HepG2 (cell line): ENCODE measurements around the gene SUB1. TPM values are rescaled to one million over a fixed set of nuclear protein-coding genes. Genes with fewer than 3 reads are reported as not detected.
A peak's percentile ranks its signal among the peaks of the same experiment; 100 is the strongest.

Experiments used
- ATAC-seq: fragments of 200-7000 bp; cut with Tn5 transposase; 3 replicates; pipeline ENCODE4 v1.9.1; 2020; ENCODE audit warnings: mild to moderate bottlenecking, moderate library complexity
- BruUV-seq: library from RNA; stranded (reverse); fragments of 400-500 nt; replicated peaks from 2 replicates; lab custom pipeline; 2021; lab: Mats Ljungman, UMichigan
- CTCF ChIA-PET: fragments of 300-600 bp; formaldehyde crosslinking; extraction: SDS; loops from one replicate; lab custom pipeline; 2021; ENCODE audit warnings: low total read pairs, inconsistent platforms, low intra/inter-chr PET ratio; lab: Yijun Ruan, JAX
- POLR2A ChIA-PET: fragments of 350-600 bp; sonication (Branson Sonifier 250); formaldehyde crosslinking; loops from one replicate; lab custom pipeline; 2020; ENCODE audit warnings: antibody characterized with exemption, inconsistent platforms; lab: Yijun Ruan, JAX
- DNase-seq: peaks from one replicate; pipeline ENCODE4 v3.0.0-alpha.2; 2015; ENCODE audit warnings: low spot score
- FAIRE-seq: peaks from 3 replicates; lab custom pipeline; 2011; peaks lifted over from hg19 to GRCh38; lab: Jason Lieb, UNC
- H2AFZ ChIP-seq: one replicate; pipeline ENCODE4 v1.6.1; 2011; ENCODE audit warnings: low read length, inconsistent platforms
- H3K27ac ChIP-seq: fragments of 300-600 bp; 3 replicates; pipeline ENCODE4 v1.8.0; 2011; ENCODE audit warnings: mixed run types, mild to moderate bottlenecking, mixed read lengths, low read length, inconsistent platforms; ENCODE audit not compliant: insufficient read depth; ENCODE audit errors: extremely low read length
- H3K27me3 ChIP-seq, 2 experiments: fragments of 200-600 bp in 1 of 2; 2 replicates in 1 of 2; 3 replicates in 1 of 2; pipeline versions ENCODE4 v1.6.0 to v1.8.0; 2011; ENCODE audit warnings: low read length in 2 of 2, mild to moderate bottlenecking in 2 of 2, moderate library complexity in 2 of 2, inconsistent platforms in 1 of 2; ENCODE audit not compliant: insufficient read depth in 2 of 2, control insufficient read depth in 1 of 2
- H3K36me3 ChIP-seq, 2 experiments: fragments of 200-600 bp in 1 of 2; replicated peaks in 1 of 2; 2 replicates in 1 of 2; 3 replicates in 1 of 2; pipeline versions ENCODE4 v1.5.1 to v1.8.0; 2011; ENCODE audit warnings: low read length in 2 of 2, inconsistent platforms in 1 of 2; ENCODE audit not compliant: insufficient read depth in 2 of 2, control insufficient read depth in 1 of 2
- H3K4me1 ChIP-seq: 2 replicates; pipeline ENCODE4 v1.5.1; 2012; ENCODE audit warnings: low read length, inconsistent platforms; ENCODE audit not compliant: insufficient read depth
- H3K4me2 ChIP-seq: 2 replicates; pipeline ENCODE4 v1.6.0; 2011; ENCODE audit warnings: low read depth, low read length, inconsistent platforms
- H3K4me3 ChIP-seq, 3 experiments: fragments of 200-600 bp in 1 of 3; sonication (generic), shearing (Covaris generic) in 1 of 3; replicated peaks in 1 of 3; 2 replicates each; pipeline ENCODE4 v1.5.1; 2011 to 2016; ENCODE audit warnings: low read length in 3 of 3, inconsistent platforms in 2 of 3, low read depth in 2 of 3, mild to moderate bottlenecking in 2 of 3, control low read depth in 1 of 3, mixed read lengths in 1 of 3; ENCODE audit not compliant: insufficient read depth in 1 of 3
- H3K79me2 ChIP-seq: one replicate; pipeline ENCODE4 v1.6.1; 2011; ENCODE audit warnings: low read length, inconsistent platforms; ENCODE audit not compliant: insufficient read depth
- H3K9ac ChIP-seq: 2 replicates; pipeline ENCODE4 v1.6.0; 2011; ENCODE audit warnings: mild to moderate bottlenecking, low read depth, low read length, inconsistent platforms; ENCODE audit not compliant: insufficient read depth
- H3K9me3 ChIP-seq: 2 replicates; pipeline ENCODE4 v1.5.1; 2012; ENCODE audit warnings: mild to moderate bottlenecking, low read length
- H4K20me1 ChIP-seq: 2 replicates; pipeline ENCODE4 v1.6.0; 2011; ENCODE audit warnings: inconsistent platforms, mild to moderate bottlenecking, low read length, moderate library complexity; ENCODE audit not compliant: insufficient read depth
- CREB3 ChIP-seq: sonication (generic); formaldehyde crosslinking; IDR thresholded peaks from 2 replicates; pipeline ENCODE4 v1.5.0; 2020; ENCODE audit warnings: missing genetic modification reagents
- ZNF251 ChIP-seq: sonication (generic); formaldehyde crosslinking; IDR thresholded peaks from 2 replicates; pipeline ENCODE4 v1.9.0; 2021; ENCODE audit warnings: mild to moderate bottlenecking, missing genetic modification reagents
- ZNF503 ChIP-seq: sonication (generic); formaldehyde crosslinking; IDR thresholded peaks from 2 replicates; pipeline ENCODE4 v1.4.0; 2020; ENCODE audit warnings: missing genetic modification reagents
- ZNF512 ChIP-seq: sonication (generic); formaldehyde crosslinking; IDR thresholded peaks from 2 replicates; pipeline ENCODE4 v1.4.0; 2020; ENCODE audit warnings: mild to moderate bottlenecking, missing genetic modification reagents
- WGBS: methylation state at CpG from one replicate; pipeline ENCODE4 v1.1.6; 2017; ENCODE audit warnings: low lambda C conversion rate; 5-methylcytosine and 5-hydroxymethylcytosine counted together
- in situ Hi-C: cut with HindIII; loops from 2 replicates; pipeline ENCODE4 v1.10.0; 2017; ENCODE audit warnings: low pct_unique_long_range_greater_than_20kb; ENCODE audit not compliant: extremely low pct_ligation_motif_present
- intact Hi-C: fragments of 100-400 bp; cut with micrococcal nuclease; formaldehyde crosslinking; loops from one replicate; pipeline ENCODE4 v1.10.0; 2022; ENCODE audit not compliant: unreplicated experiment
- polyA plus RNA-seq, 8 experiments: library from polyadenylated mRNA; depleted of rRNA in 3 of 8; stranded (reverse) in 7 of 8; unstranded in 1 of 8; fragments of >200 nt; fragmentation: Illumina TruSeq in 4 of 8; extraction: Trizol in 4 of 8; gene quantifications; 2 replicates each; pipeline versions ENCODE4 v1.2.1 to v1.2.3, GENCODE V29; 2011 to 2016; ENCODE audit warnings: low read depth in 4 of 8, missing spikeins in 1 of 8, mixed read lengths in 1 of 8; ENCODE audit not compliant: insufficient read depth in 1 of 8
- total RNA-seq, 5 experiments: library from RNA; depleted of rRNA; stranded (reverse); fragments of >200 nt; fragmentation: Illumina TruSeq; extraction: Trizol; gene quantifications; 2 replicates each; pipeline ENCODE4 v1.2.3, GENCODE V29; 2016; ENCODE audit warnings: low read depth in 1 of 5

Gene SUB1
- total and polyA plus RNA-seq, 2 of the 13 experiments (the other 11 are each of a cell fraction or from before 2014, with no cell fraction given), result 182 to 693 TPM

- H3K27me3 ChIP-seq, result no peaks in the 10 kb centered on the region; a peak in 1 of 5 replicates
- in situ Hi-C loops (loop anchor here (5.0 kb wide), 1 partner anchor 58 kb away; no protein-coding TSS in a partner anchor), intact Hi-C loops (loop anchor here (2.0 to 5.0 kb wide), 3 partner anchors 28 to 143 kb away; partner anchors contain the start of gene ZFR)
- no peak for ATAC-seq
- H3K27ac ChIP-seq, result peak overlapping the region; percentile 90
- ChIA-PET CTCF (no interaction called here), POLR2A (interaction anchor here (0.9 to 4.9 kb wide), 5 partner anchors 11 to 94 kb away, joined by 3 to 42 read pairs (median 6); no protein-coding TSS in a partner anchor)
- WGBS, result 34% methylated on average over 8 of the region's 8 CpGs
- TF ChIP-seq ZNF503 (CRISPR knock-in tag) (peak; percentile 8; the same call in 1 of the 2 replicates), CREB3 (CRISPR knock-in tag) (no peak), ZNF251 (no peak), ZNF512 (CRISPR knock-in tag) (peak; percentile 89; the same call in 1 of the 2 replicates)
- H3K4me1 ChIP-seq, result peaks cover 74% of the 10 kb centered on the region
- H3K79me2 ChIP-seq, result peaks cover 51% of the 10 kb centered on the region
- H4K20me1 ChIP-seq, result peaks cover 31% of the 10 kb centered on the region
- no peak for DNase-seq
- H3K36me3 ChIP-seq, result peaks cover 3 to 14% of the 10 kb centered on the region in 2 experiments; a peak in 4 of 5 replicates
- peak overlapping the region; percentile 19; the same call in 1 of the 2 replicates for H3K9ac ChIP-seq
- H3K4me2 ChIP-seq, result peak overlapping the region; percentile 56
- H3K4me3 ChIP-seq, result peak overlapping the region in 1 of 3 experiments; percentile 80; a peak in 2 of 6 replicates
- FAIRE-seq, result no peak
- no TSS peak for BruUV-seq
- no peaks in the 10 kb centered on the region for H3K9me3 ChIP-seq
- H2AFZ ChIP-seq, result no peak overlapping the region
These were observed 273 bp upstream of the SUB1 start for GRCh38 chr5:32585122-32585445.
